H9 (cell line): ENCODE data around the gene ARHGAP1. TPM values are rescaled to one million over a fixed set of nuclear protein-coding genes. Genes with fewer than 3 reads are reported as not detected.

Experiments
- DNase-seq: peaks from one replicate; pipeline ENCODE4 v3.0.0-alpha.2; 2017
- H2AFZ ChIP-seq: one replicate; pipeline ENCODE4 v1.6.1; 2013; ENCODE audit warnings: mild to moderate bottlenecking, low read length, control low read depth, moderate library complexity
- H2AK5ac ChIP-seq: 2 replicates; pipeline ENCODE4 v1.6.1; 2013; ENCODE audit warnings: low read length, control low read depth, mixed read lengths; ENCODE audit not compliant: insufficient read length
- H2BK120ac ChIP-seq: one replicate; pipeline ENCODE4 v1.6.1; 2013; ENCODE audit warnings: low read depth, mild to moderate bottlenecking, low read length, control low read depth, inconsistent platforms; ENCODE audit not compliant: poor library complexity, severe bottlenecking
- H2BK12ac ChIP-seq: 2 replicates; pipeline ENCODE4 v1.6.1; 2013; ENCODE audit warnings: low read length, control low read depth, mixed read lengths, low read depth; ENCODE audit not compliant: insufficient read length
- H2BK15ac ChIP-seq: 2 replicates; pipeline ENCODE4 v1.6.1; 2013; ENCODE audit warnings: low read depth, low read length, control low read depth
- H2BK20ac ChIP-seq: one replicate; pipeline ENCODE4 v1.6.1; 2013; ENCODE audit warnings: low read depth, mild to moderate bottlenecking, low read length, control low read depth, inconsistent platforms; ENCODE audit not compliant: poor library complexity, severe bottlenecking
- H2BK5ac ChIP-seq: 2 replicates; pipeline ENCODE4 v1.6.1; 2013; ENCODE audit warnings: low read length, control low read depth, mixed read lengths; ENCODE audit not compliant: insufficient read length
- H3K14ac ChIP-seq: 2 replicates; pipeline ENCODE4 v1.6.1; 2013; ENCODE audit warnings: low read length, control low read depth; ENCODE audit not compliant: insufficient read depth
- H3K18ac ChIP-seq: 2 replicates; pipeline ENCODE4 v1.6.1; 2013; ENCODE audit warnings: low read depth, mild to moderate bottlenecking, mixed read lengths, low read length, control low read depth; ENCODE audit not compliant: insufficient read length
- H3K23ac ChIP-seq: 2 replicates; pipeline ENCODE4 v1.6.1; 2013; ENCODE audit warnings: low read length, control low read depth, mixed read lengths, low read depth; ENCODE audit not compliant: insufficient read length
- H3K23me2 ChIP-seq: 2 replicates; pipeline ENCODE4 v1.6.1; 2013; ENCODE audit warnings: low read depth, mild to moderate bottlenecking, mixed read lengths, low read length, control low read depth; ENCODE audit not compliant: insufficient read length, poor library complexity, severe bottlenecking
- H3K27ac ChIP-seq: 2 replicates; pipeline ENCODE4 v1.5.1; 2013; ENCODE audit warnings: low read length, control low read depth, mixed read lengths, low read depth; ENCODE audit not compliant: insufficient read length
- H3K27me3 ChIP-seq: 2 replicates; pipeline ENCODE4 v1.6.1; 2013; ENCODE audit warnings: low read length, control low read depth, inconsistent platforms; ENCODE audit not compliant: insufficient read depth
- H3K4ac ChIP-seq: 2 replicates; pipeline ENCODE4 v1.6.1; 2013; ENCODE audit warnings: low read depth, mild to moderate bottlenecking, control low read depth, inconsistent platforms, low read length, moderate library complexity
- H3K4me1 ChIP-seq: 2 replicates; pipeline ENCODE4 v1.6.1; 2013; ENCODE audit warnings: low read length, control low read depth, inconsistent platforms; ENCODE audit not compliant: insufficient read depth
- H3K4me2 ChIP-seq: 2 replicates; pipeline ENCODE4 v1.6.1; 2013; ENCODE audit warnings: low read length, control low read depth, mixed read lengths; ENCODE audit not compliant: insufficient read length, insufficient read depth
- H3K56ac ChIP-seq: 2 replicates; pipeline ENCODE4 v1.6.1; 2013; ENCODE audit warnings: low read depth, mild to moderate bottlenecking, mixed read lengths, low read length, control low read depth; ENCODE audit not compliant: insufficient read length
- H3K79me1 ChIP-seq: 2 replicates; pipeline ENCODE4 v1.6.1; 2013; ENCODE audit warnings: low read depth, mild to moderate bottlenecking, moderate library complexity, low read length, control low read depth, inconsistent platforms; ENCODE audit not compliant: insufficient read depth, poor library complexity, severe bottlenecking
- H3K79me2 ChIP-seq: 2 replicates; pipeline ENCODE4 v1.6.1; 2013; ENCODE audit warnings: low read length, control low read depth, inconsistent platforms; ENCODE audit not compliant: insufficient read depth
- H3K9ac ChIP-seq: 2 replicates; pipeline ENCODE4 v1.6.1; 2013; ENCODE audit warnings: low read length, control low read depth, mixed read lengths; ENCODE audit not compliant: insufficient read length; ENCODE audit errors: extremely low read depth
- H3K9me3 ChIP-seq: one replicate; pipeline ENCODE4 v1.6.1; 2013; ENCODE audit warnings: low read depth, low read length, inconsistent platforms; ENCODE audit not compliant: control insufficient read depth
- H3T11ph ChIP-seq: one replicate; pipeline ENCODE4 v1.6.1; 2013; ENCODE audit warnings: mild to moderate bottlenecking, low read length, control low read depth, inconsistent platforms
- H4K20me1 ChIP-seq: one replicate; pipeline ENCODE4 v1.6.1; 2013; ENCODE audit not compliant: control insufficient read depth, insufficient read length, insufficient read depth
- H4K5ac ChIP-seq: 2 replicates; pipeline ENCODE4 v1.6.1; 2013; ENCODE audit warnings: low read depth, mild to moderate bottlenecking, mixed read lengths, low read length, control low read depth; ENCODE audit not compliant: insufficient read length
- H4K8ac ChIP-seq: replicated peaks from 2 replicates; pipeline ENCODE4 v1.6.1; 2013; ENCODE audit warnings: low read length, control low read depth, mixed read lengths, low read depth; ENCODE audit not compliant: insufficient read length
- H4K91ac ChIP-seq: 2 replicates; pipeline ENCODE4 v1.6.1; 2013; ENCODE audit warnings: low read depth, mild to moderate bottlenecking, moderate library complexity, mixed read lengths, low read length, control low read depth; ENCODE audit not compliant: insufficient read length
- H3K27ac Mint-ChIP-seq, 3 experiments: 2 replicates in 2 of 3; 3 replicates in 1 of 3; pipeline ENCODE4 v1.8.0; 2020 to 2021; ENCODE audit warnings: mixed read lengths in 3 of 3, mild to moderate bottlenecking in 1 of 3, moderate library complexity in 1 of 3
- H3K27me3 Mint-ChIP-seq: 2 replicates; pipeline ENCODE4 v1.8.0; 2021; ENCODE audit warnings: low read depth, mild to moderate bottlenecking, moderate library complexity, mixed read lengths
- H3K36me3 Mint-ChIP-seq, 3 experiments: 2 replicates in 2 of 3; 3 replicates in 1 of 3; pipeline ENCODE4 v1.8.0; 2020 to 2021; ENCODE audit warnings: low read depth in 3 of 3, mixed read lengths in 3 of 3; ENCODE audit not compliant: insufficient read depth in 1 of 3
- H3K4me1 Mint-ChIP-seq, 2 experiments: 2 replicates each; pipeline ENCODE4 v1.8.0; 2020; ENCODE audit warnings: mixed read lengths in 2 of 2
- H3K4me3 Mint-ChIP-seq, 2 experiments: 2 replicates in 1 of 2; 3 replicates in 1 of 2; pipeline ENCODE4 v1.8.0; 2020 to 2021; ENCODE audit warnings: mild to moderate bottlenecking in 2 of 2, mixed read lengths in 2 of 2, moderate library complexity in 1 of 2
- H3K9me3 Mint-ChIP-seq, 2 experiments: 2 replicates in 1 of 2; 3 replicates in 1 of 2; pipeline ENCODE4 v1.8.0; 2020; ENCODE audit warnings: mild to moderate bottlenecking in 2 of 2, mixed read lengths in 2 of 2, moderate library complexity in 1 of 2
- WGBS: extraction: QIAGEN DNeasy Blood & Tissue Kit; methylation state at CpG from one replicate; pipeline ENCODE4 v1.1.7; 2013; ENCODE audit warnings: missing lambda C conversion rate, low lambda C conversion rate, mixed read lengths; ENCODE audit not compliant: insufficient read length; ENCODE audit errors: extremely low coverage; 5-methylcytosine and 5-hydroxymethylcytosine counted together
- total RNA-seq: library from RNA; stranded (reverse); gene quantifications from 2 replicates; pipeline ENCODE4 v1.2.1, GENCODE V29; 2021
- TF ChIP-seq, protein P1 (sequence below): fragments of 200-600 bp; sonication (generic); conservative IDR thresholded peaks from 3 replicates; pipeline ENCODE4 v1.8.0; 2021; ENCODE audit warnings: antibody characterized with exemption, mild to moderate bottlenecking

ARHGAP1 gene
- total RNA-seq, 1 experiment from 2014 or later = 45.3 TPM

DNA sequence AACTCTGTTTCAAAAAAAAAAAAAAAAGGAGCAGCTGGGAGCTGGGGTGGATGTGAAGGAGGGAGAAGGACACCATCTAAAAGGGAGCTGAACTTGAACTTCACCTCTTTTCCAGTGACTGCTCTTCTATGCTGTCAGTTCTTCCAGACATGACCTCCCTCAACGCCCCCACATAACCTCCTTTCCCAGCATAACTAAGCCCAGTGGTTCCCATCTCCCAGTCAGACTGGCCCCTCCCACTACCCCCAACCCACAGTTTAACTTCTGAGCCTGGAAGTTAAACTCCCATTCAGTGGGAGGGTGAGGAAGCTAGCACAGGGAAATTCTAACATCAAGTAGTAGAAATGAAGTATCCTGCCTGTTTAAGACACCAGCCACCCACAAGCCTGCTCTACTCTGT, 1.8 kb downstream of the ARHGAP1 start:
- H3K56ac ChIP-seq = no peak overlapping the region
- no peak overlapping the region for H3K27ac ChIP-seq
- no peak overlapping the region for H2BK12ac ChIP-seq
- H3T11ph ChIP-seq = no peak overlapping the region
- no peak overlapping the region for H2BK15ac ChIP-seq
- H3K18ac ChIP-seq = no peak overlapping the region
- H2AFZ ChIP-seq = no peak overlapping the region
- no peak overlapping the region for H4K8ac ChIP-seq
- H3K23ac ChIP-seq = no peak overlapping the region
- Mint-ChIP-seq H3K4me1 (peaks cover 15 to 20% of the 10 kb centered on the region in 2 experiments), H3K36me3 (peaks cover 10 to 34% (median 34%) of the 10 kb centered on the region in 3 experiments; a peak in 6 of 7 replicates), H3K27me3 (no peaks in the 10 kb centered on the region), H3K27ac (no peak overlapping the region), H3K4me3 (peak overlapping the region in 1 of 2 experiments; percentile 8; a peak in 2 of 5 replicates), H3K9me3 (no peaks in the 10 kb centered on the region)
- H3K9ac ChIP-seq = no peak overlapping the region
- peaks cover 3% of the 10 kb centered on the region for H3K23me2 ChIP-seq
- H3K9me3 ChIP-seq = no peaks in the 10 kb centered on the region
- H3K27me3 ChIP-seq = no peaks in the 10 kb centered on the region
- H3K4me1 ChIP-seq = no peaks in the 10 kb centered on the region
- no peak overlapping the region for H2BK20ac ChIP-seq
- H3K4ac ChIP-seq = no peak overlapping the region
- TF ChIP-seq, protein P1, sequence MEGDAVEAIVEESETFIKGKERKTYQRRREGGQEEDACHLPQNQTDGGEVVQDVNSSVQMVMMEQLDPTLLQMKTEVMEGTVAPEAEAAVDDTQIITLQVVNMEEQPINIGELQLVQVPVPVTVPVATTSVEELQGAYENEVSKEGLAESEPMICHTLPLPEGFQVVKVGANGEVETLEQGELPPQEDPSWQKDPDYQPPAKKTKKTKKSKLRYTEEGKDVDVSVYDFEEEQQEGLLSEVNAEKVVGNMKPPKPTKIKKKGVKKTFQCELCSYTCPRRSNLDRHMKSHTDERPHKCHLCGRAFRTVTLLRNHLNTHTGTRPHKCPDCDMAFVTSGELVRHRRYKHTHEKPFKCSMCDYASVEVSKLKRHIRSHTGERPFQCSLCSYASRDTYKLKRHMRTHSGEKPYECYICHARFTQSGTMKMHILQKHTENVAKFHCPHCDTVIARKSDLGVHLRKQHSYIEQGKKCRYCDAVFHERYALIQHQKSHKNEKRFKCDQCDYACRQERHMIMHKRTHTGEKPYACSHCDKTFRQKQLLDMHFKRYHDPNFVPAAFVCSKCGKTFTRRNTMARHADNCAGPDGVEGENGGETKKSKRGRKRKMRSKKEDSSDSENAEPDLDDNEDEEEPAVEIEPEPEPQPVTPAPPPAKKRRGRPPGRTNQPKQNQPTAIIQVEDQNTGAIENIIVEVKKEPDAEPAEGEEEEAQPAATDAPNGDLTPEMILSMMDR = no peak
- no peaks in the 10 kb centered on the region for H4K20me1 ChIP-seq
- no peaks in the 10 kb centered on the region for H3K79me1 ChIP-seq
- peaks cover 6% of the 10 kb centered on the region; the same call in 1 of the 2 replicates for H3K79me2 ChIP-seq
- no peak overlapping the region for H4K91ac ChIP-seq
- no peak overlapping the region for H3K14ac ChIP-seq
- no peak overlapping the region for H4K5ac ChIP-seq
- DNase-seq = no peak
- H2BK120ac ChIP-seq = no peak overlapping the region
- WGBS = no CpG with 5 or more reads among the region's 1 CpG
- H3K4me2 ChIP-seq = no peak overlapping the region
- no peak overlapping the region for H2AK5ac ChIP-seq
- no peak overlapping the region for H2BK5ac ChIP-seq
